K562 treated with DMSO at 1 percent for 4 hours (cell line): ENCODE measurements around the gene TSSK6. TPM values are rescaled to one million over a fixed set of nuclear protein-coding genes. Genes with fewer than 3 reads are reported as not detected.

Experiments used
- total RNA-seq: library from RNA; unstranded; fragments of 300-600 nt; gene quantifications from 2 replicates; pipeline ENCODE4 v1.2.3, GENCODE V29; 2022; ENCODE audit not compliant: insufficient read depth

The TSSK6 gene
- 3.0 and 6.0 TPM in 2 replicates for total RNA-seq

GRCh38 chr19:19514881-19515641, at the start of gene TSSK6:
Gene TSSK6 (minus strand): TSS chr19:19515548. CDS start chr19:19515427, 121 bp downstream.

GRCh38 chr19:19538061-19538784, 22.9 kb upstream of the TSSK6 start, which contains the start of gene CILP2:
Gene CILP2 (plus strand): TSS chr19:19538265. CDS start chr19:19538350, 85 bp downstream.

GRCh38 chr19:19528721-19529490, 13.6 kb upstream of the TSSK6 start, which contains the start of gene YJEFN3:
Gene YJEFN3 (plus strand): TSS chr19:19528911. CDS start chr19:19528933, 22 bp downstream.

GRCh38 chr19:19515642-19516519, 533 bp upstream of the TSSK6 start, which contains the start of gene NDUFA13:
Gene NDUFA13 (plus strand): TSS chr19:19516225. CDS start chr19:19516239, 14 bp downstream.

Other genes starting within 250 kb of the TSSK6 start
- not detected in 2 replicates for gene TM6SF2, start 242.2 kb downstream of the TSSK6 start, total RNA-seq
- 36.1 and 51.6 TPM in 2 replicates for gene SUGP1, start 195.0 kb downstream of the TSSK6 start, total RNA-seq
- 30.0 and 33.5 TPM in 2 replicates for gene MAU2, start 194.7 kb downstream of the TSSK6 start, total RNA-seq
- 53.4 and 59.7 TPM in 2 replicates for gene GATAD2A, start 109.9 kb downstream of the TSSK6 start, total RNA-seq
- gene NDUFA13, start 677 bp upstream of the TSSK6 start, total RNA-seq: 313 and 415 TPM in 2 replicates
- 1.7 and 6.6 TPM in 2 replicates for gene YJEFN3, start 13.4 kb upstream of the TSSK6 start, total RNA-seq
- gene CILP2, start 22.7 kb upstream of the TSSK6 start, total RNA-seq: 1.2 and 2.0 TPM in 2 replicates
- 2.6 and 3.4 TPM in 2 replicates for gene PBX4, start 103.1 kb upstream of the TSSK6 start, total RNA-seq
- gene LPAR2, start 112.7 kb upstream of the TSSK6 start, total RNA-seq: 11.9 and 19.4 TPM in 2 replicates
- gene GMIP, start 128.1 kb upstream of the TSSK6 start, total RNA-seq: 13.6 and 13.9 TPM in 2 replicates
- 62.5 and 84.4 TPM in 2 replicates for gene ATP13A1, start 148.1 kb upstream of the TSSK6 start, total RNA-seq
- 5.7 and 5.8 TPM in 2 replicates for gene ZNF101, start 153.3 kb upstream of the TSSK6 start, total RNA-seq
- 2.9 and 4.0 TPM in 2 replicates for gene ZNF14, start 217.6 kb upstream of the TSSK6 start, total RNA-seq